ENCODE measurements around the gene ZNF219.

Gene ZNF219

DNA sequence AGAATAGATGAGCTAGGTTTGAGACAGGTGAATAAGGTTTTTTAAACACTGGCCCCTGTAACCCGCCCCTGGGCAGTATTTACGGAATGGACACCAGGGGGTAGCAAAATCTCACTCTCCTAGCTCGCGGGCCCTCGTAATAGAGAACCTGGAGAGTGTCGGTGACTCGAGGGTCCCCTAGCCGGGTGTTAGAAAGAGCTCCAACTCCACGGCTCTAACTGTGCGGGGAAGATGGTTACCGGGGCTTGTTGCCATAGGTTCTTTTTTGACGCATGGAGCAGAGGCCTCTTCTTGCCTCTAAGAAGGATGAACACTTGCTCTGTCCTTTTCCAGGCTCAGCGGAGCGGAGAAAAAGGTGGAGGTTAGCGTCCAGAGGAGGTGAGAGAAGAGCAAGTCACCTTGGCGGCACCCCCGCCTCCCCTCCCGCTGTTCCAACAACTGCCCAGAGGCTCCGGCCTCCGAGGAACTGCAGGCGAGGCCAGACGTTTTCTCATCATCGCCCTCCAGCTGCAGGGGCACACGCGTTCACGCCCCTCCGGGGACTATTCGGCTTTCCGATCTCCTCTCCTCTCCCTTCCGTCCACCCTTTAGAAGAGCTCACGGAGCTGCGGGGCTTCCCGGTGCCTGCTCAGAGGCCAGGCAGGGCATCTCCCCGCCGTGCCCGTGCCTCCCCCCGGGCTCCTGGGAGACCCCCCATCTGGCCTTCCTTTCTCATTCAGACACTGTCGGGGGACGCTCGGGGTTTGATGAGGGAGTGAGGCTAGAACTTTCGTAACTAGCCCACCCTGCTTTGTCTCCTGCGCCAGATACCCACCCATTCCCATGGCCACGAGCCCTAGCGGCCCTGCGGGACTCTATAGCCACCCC, 29.7 kb downstream of the ZNF219 start:
- TF ChIP-seq CTCF (IDR thresholded peaks at IDR 0.05; ENCODE audit: insufficient read depth, low read depth, low read length, missing control alignments): peak; percentile 64
- H3K4me3 ChIP-seq (ENCODE audit: low read length): no peak overlapping the region
- DNase-seq (ENCODE audit: low read depth): peak; percentile 70

GRCh38 chr14:21066882-21067502, 31.5 kb downstream of the ZNF219 start:
- peak; percentile 70 for TF ChIP-seq CTCF (IDR thresholded peaks at IDR 0.05; ENCODE audit: insufficient read depth, low read depth, low read length, missing control alignments)
- peak; percentile 52 for DNase-seq (ENCODE audit: low read depth)
- H3K4me3 ChIP-seq (ENCODE audit: low read length): no peak overlapping the region

DNA sequence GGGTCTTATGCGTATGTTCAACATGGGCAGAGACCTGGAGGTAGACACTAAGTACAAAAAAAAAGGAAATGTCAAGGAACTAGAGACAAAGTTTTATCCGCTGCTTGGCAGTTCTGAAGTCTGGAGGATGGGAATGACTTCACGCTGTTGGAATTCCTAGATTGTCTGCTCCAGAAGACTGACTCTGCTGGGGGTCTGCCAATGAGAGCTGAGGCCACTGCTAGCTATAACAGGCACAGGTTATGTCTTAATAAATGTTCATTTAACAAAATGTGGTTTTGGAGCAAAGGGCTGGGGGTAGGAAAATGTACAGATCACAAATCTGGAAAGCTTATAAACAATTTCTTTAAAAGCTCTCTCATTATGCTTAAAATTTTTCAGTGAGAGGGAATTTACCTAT, 35.0 kb downstream of the ZNF219 start:
- TF ChIP-seq CTCF (IDR thresholded peaks at IDR 0.05; ENCODE audit: insufficient read depth, low read depth, low read length, missing control alignments): no peak
- no peak overlapping the region for H3K4me3 ChIP-seq (ENCODE audit: low read length)
- no peak for DNase-seq (ENCODE audit: low read depth)

DNA sequence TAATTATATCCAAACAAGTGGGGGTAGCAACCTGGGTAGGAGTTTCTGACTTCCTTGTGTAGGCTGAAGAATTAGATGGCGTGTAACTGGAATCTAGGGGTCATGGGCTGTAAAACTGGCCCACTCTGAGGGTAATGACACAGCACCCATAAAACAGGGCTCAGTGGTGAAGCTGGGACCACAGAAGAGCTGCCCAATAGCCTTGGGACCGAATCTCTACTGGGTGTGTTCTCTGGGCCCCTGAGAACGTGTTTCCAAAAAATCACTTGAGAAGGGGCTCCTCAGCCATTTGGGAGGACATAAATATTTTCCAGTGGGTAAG, 37.1 kb downstream of the ZNF219 start:
- no peak for DNase-seq (ENCODE audit: low read depth)
- no peak for TF ChIP-seq CTCF (IDR thresholded peaks at IDR 0.05; ENCODE audit: insufficient read depth, low read depth, low read length, missing control alignments)
- no peak overlapping the region for H3K4me3 ChIP-seq (ENCODE audit: low read length)

- no peak for TF ChIP-seq CTCF (IDR thresholded peaks at IDR 0.05; ENCODE audit: insufficient read depth, low read depth, low read length, missing control alignments)
- no peak for DNase-seq (ENCODE audit: low read depth)
- no peak overlapping the region for H3K4me3 ChIP-seq (ENCODE audit: low read length)
Observed at GRCh38 chr14:21060614-21061346, 37.7 kb downstream of the ZNF219 start.

DNA sequence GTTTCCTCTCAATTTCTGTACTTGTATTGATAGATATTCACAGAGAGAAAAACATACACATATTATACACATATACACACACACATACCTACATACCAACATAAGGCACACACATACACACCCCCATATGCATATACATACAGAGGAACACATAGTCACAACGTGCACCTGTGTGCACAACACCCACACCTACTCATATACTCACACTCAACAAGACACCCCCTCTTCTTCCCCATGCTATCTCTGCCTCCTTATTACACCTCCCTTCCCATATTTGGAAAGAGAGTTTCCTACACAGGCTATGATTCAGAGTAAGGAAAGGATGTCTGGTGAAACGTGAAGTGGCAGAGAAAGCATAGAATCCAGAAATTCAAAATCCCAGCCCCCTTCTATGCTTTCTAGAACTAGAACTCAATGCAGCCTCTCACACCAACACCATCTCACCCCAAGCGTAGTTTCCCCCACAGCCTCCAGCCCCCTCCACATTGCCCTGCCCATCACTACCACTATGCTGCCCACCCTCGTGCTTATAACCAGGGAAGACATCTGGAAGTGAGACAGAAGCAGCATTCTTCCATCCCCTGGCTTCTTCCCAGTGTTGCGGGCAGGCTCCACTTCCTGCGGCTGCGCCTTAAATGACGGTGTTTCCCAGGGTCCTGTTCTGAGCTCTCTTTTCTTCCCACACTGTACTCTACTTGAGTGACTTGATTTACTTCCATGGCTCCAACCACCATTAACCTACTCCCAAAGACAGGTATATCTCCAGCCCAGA, 38.4 kb downstream of the ZNF219 start:
- no peak overlapping the region for H3K4me3 ChIP-seq (ENCODE audit: low read length)
- no peak for DNase-seq (ENCODE audit: low read depth)
- TF ChIP-seq CTCF (IDR thresholded peaks at IDR 0.05; ENCODE audit: insufficient read depth, low read depth, low read length, missing control alignments): no peak
